Smooth muscle cell (in vitro differentiated cells): Measurements from ENCODE around the gene UTP25. TPM values are rescaled to one million over a fixed set of nuclear protein-coding genes. Genes with fewer than 3 reads are reported as not detected.

ENCODE experiments used
- DNase-seq: peaks from one replicate; lab custom pipeline; 2025; ENCODE audit not compliant: unreplicated experiment; lab: John Stamatoyannopoulos, UW
- H2AFZ ChIP-seq: fragments of 200-600 bp; sonication (generic); 2 replicates; pipeline ENCODE4 v1.6.0; 2016; ENCODE audit warnings: antibody characterized with exemption, low read depth, mild to moderate bottlenecking
- H3F3A ChIP-seq: fragments of 200-600 bp; sonication (generic); 2 replicates; pipeline ENCODE4 v1.6.0; 2017; ENCODE audit warnings: antibody characterized with exemption, low read depth
- H3K27ac ChIP-seq: fragments of 200-600 bp; sonication (generic); 2 replicates; pipeline ENCODE4 v1.5.1; 2016; ENCODE audit warnings: low read depth, mild to moderate bottlenecking
- H3K27me3 ChIP-seq: fragments of 200-600 bp; sonication (generic); 2 replicates; pipeline ENCODE4 v1.6.1; 2016; ENCODE audit warnings: low read depth, mild to moderate bottlenecking
- H3K36me3 ChIP-seq: fragments of 200-600 bp; sonication (generic); 2 replicates; pipeline ENCODE4 v1.5.1; 2016; ENCODE audit warnings: low read depth
- H3K4me1 ChIP-seq: fragments of 200-600 bp; sonication (generic); 2 replicates; pipeline ENCODE4 v1.5.1; 2016; ENCODE audit warnings: low read depth
- H3K4me2 ChIP-seq: fragments of 200-600 bp; sonication (generic); 2 replicates; pipeline ENCODE4 v1.6.0; 2016; ENCODE audit warnings: mild to moderate bottlenecking
- H3K4me3 ChIP-seq: fragments of 200-600 bp; sonication (generic); 2 replicates; pipeline ENCODE4 v1.5.1; 2016; ENCODE audit warnings: mild to moderate bottlenecking
- H3K79me2 ChIP-seq: fragments of 200-600 bp; sonication (generic); 2 replicates; pipeline ENCODE4 v1.6.0; 2016; ENCODE audit warnings: low read depth, mild to moderate bottlenecking
- H3K9ac ChIP-seq: fragments of 200-600 bp; sonication (generic); 2 replicates; pipeline ENCODE4 v1.6.0; 2016; ENCODE audit warnings: low read depth
- H3K9me3 ChIP-seq: fragments of 200-600 bp; sonication (generic); replicated peaks from 2 replicates; pipeline ENCODE4 v1.5.1; 2016; ENCODE audit warnings: low read depth
- H4K20me1 ChIP-seq: fragments of 200-600 bp; sonication (generic); 2 replicates; pipeline ENCODE4 v1.6.0; 2016; ENCODE audit warnings: low read depth
- CTCF ChIP-seq: fragments of 200-600 bp; sonication (generic); IDR thresholded peaks from 2 replicates; pipeline ENCODE4 v1.5.1; 2017; ENCODE audit warnings: borderline replicate concordance, mild to moderate bottlenecking, antibody characterized with exemption; ENCODE audit not compliant: insufficient read depth, poor library complexity, severe bottlenecking
- WGBS: methylation state at CpG from one replicate; pipeline ENCODE4 v1.1.7; 2016; ENCODE audit warnings: low lambda C conversion rate; 5-methylcytosine and 5-hydroxymethylcytosine counted together
- polyA plus RNA-seq: library from polyadenylated mRNA; unstranded; fragments of >200 nt; fragmentation: Nextera tagmentation; extraction: Ambion mirVana; gene quantifications from 2 replicates; pipeline ENCODE4 v1.2.1, GENCODE V29; 2016
- total RNA-seq: library from RNA; depleted of rRNA; stranded (reverse); fragments of >200 nt; gene quantifications from 2 replicates; pipeline ENCODE4 v1.2.3, GENCODE V29; 2014

The UTP25 gene
- total and polyA plus RNA-seq, 2 experiments from 2014 or later, result 2.9 to 6.2 TPM

- peaks cover 16% of the 10 kb centered on the region for H3F3A ChIP-seq
- peaks cover 3% of the 10 kb centered on the region for H3K36me3 ChIP-seq
- no peaks in the 10 kb centered on the region for H3K79me2 ChIP-seq
- no peak for DNase-seq
- H2AFZ ChIP-seq, result no peak overlapping the region
- H3K4me2 ChIP-seq, result no peak overlapping the region
- no peak overlapping the region for H3K4me3 ChIP-seq
- H3K9me3 ChIP-seq, result no peaks in the 10 kb centered on the region
- H3K27me3 ChIP-seq, result no peaks in the 10 kb centered on the region
- no peak for TF ChIP-seq CTCF
- no peaks in the 10 kb centered on the region for H3K4me1 ChIP-seq
- H3K9ac ChIP-seq, result no peak overlapping the region
- H4K20me1 ChIP-seq, result no peaks in the 10 kb centered on the region
- H3K27ac ChIP-seq, result no peak overlapping the region
Measured at GRCh38 chr1:209835782-209836298, 8.1 kb downstream of the UTP25 start.

- no peaks in the 10 kb centered on the region for H4K20me1 ChIP-seq
- no peak overlapping the region for H3K27ac ChIP-seq
- WGBS, result 93% methylated on average over 7 of the region's 7 CpGs
- no peak overlapping the region for H3K9ac ChIP-seq
- H3K4me3 ChIP-seq, result no peak overlapping the region
- DNase-seq, result no peak
- no peak for TF ChIP-seq CTCF
- peaks cover 8% of the 10 kb centered on the region for H3K36me3 ChIP-seq
- no peaks in the 10 kb centered on the region for H3K79me2 ChIP-seq
- H3K27me3 ChIP-seq, result no peaks in the 10 kb centered on the region
- no peaks in the 10 kb centered on the region for H3K9me3 ChIP-seq
- H3K4me2 ChIP-seq, result no peak overlapping the region
- peaks cover 26% of the 10 kb centered on the region for H3F3A ChIP-seq
- no peak overlapping the region for H2AFZ ChIP-seq
- H3K4me1 ChIP-seq, result no peaks in the 10 kb centered on the region
Measured at GRCh38 chr1:209837671-209838070, 9.9 kb downstream of the UTP25 start.

GRCh38 chr1:209838537-209838936, 10.8 kb downstream of the UTP25 start:
- no peak for TF ChIP-seq CTCF
- H3K9ac ChIP-seq, result peak overlapping the region; percentile 72
- H3K27me3 ChIP-seq, result no peaks in the 10 kb centered on the region
- H3K4me3 ChIP-seq, result no peak overlapping the region
- H3K27ac ChIP-seq, result peak overlapping the region; percentile 97
- no peak overlapping the region for H3K4me2 ChIP-seq
- H3K4me1 ChIP-seq, result no peaks in the 10 kb centered on the region
- peaks cover 16% of the 10 kb centered on the region for H3K36me3 ChIP-seq
- 94% methylated on average over 6 of the region's 6 CpGs for WGBS
- DNase-seq, result no peak
- no peaks in the 10 kb centered on the region for H3K9me3 ChIP-seq
- no peak overlapping the region for H2AFZ ChIP-seq
- H4K20me1 ChIP-seq, result no peaks in the 10 kb centered on the region
- no peaks in the 10 kb centered on the region for H3K79me2 ChIP-seq
- peaks cover 26% of the 10 kb centered on the region for H3F3A ChIP-seq

- Histone ChIP-seq H3K9me3 (no peaks in the 10 kb centered on the region), H3K4me3 (no peak overlapping the region), H2AFZ (peak overlapping the region; percentile 6), H4K20me1 (no peaks in the 10 kb centered on the region), H3K36me3 (peaks cover 18% of the 10 kb centered on the region), H3K27ac (peak overlapping the region; percentile 97), H3K9ac (peak overlapping the region; percentile 72), H3K79me2 (no peaks in the 10 kb centered on the region), H3K4me1 (no peaks in the 10 kb centered on the region), H3K4me2 (peak overlapping the region; percentile 70), H3K27me3 (no peaks in the 10 kb centered on the region), H3F3A (peaks cover 26% of the 10 kb centered on the region)
- no peak for DNase-seq
- 5% methylated on average over 5 of the region's 5 CpGs for WGBS
- TF ChIP-seq CTCF, result no peak
Measured at GRCh38 chr1:209839875-209840546, 12.2 kb downstream of the UTP25 start.
